LHCN-M2 (cell line): ENCODE data around the gene SDHC. TPM values are rescaled to one million over a fixed set of nuclear protein-coding genes. Genes with fewer than 3 reads are reported as not detected.
A peak's percentile ranks its signal among the peaks of the same experiment; 100 is the strongest.
"Not testable (repeated sequence)": the region's sequence is repeated elsewhere in the genome, so short reads cannot be mapped to it uniquely, and the experiment has no call there.

Experiments
- DNase-seq: peaks from one replicate; pipeline ENCODE4 v3.0.0-alpha.2; 2012; ENCODE audit warnings: low read depth
- total RNA-seq: library from RNA; depleted of rRNA; stranded (reverse); fragments of >200 nt; gene quantifications from 2 replicates; pipeline ENCODE4 v1.2.3, GENCODE V29; 2014

SDHC gene
- total RNA-seq, 1 experiment from 2014 or later = 34.1 TPM

DNA sequence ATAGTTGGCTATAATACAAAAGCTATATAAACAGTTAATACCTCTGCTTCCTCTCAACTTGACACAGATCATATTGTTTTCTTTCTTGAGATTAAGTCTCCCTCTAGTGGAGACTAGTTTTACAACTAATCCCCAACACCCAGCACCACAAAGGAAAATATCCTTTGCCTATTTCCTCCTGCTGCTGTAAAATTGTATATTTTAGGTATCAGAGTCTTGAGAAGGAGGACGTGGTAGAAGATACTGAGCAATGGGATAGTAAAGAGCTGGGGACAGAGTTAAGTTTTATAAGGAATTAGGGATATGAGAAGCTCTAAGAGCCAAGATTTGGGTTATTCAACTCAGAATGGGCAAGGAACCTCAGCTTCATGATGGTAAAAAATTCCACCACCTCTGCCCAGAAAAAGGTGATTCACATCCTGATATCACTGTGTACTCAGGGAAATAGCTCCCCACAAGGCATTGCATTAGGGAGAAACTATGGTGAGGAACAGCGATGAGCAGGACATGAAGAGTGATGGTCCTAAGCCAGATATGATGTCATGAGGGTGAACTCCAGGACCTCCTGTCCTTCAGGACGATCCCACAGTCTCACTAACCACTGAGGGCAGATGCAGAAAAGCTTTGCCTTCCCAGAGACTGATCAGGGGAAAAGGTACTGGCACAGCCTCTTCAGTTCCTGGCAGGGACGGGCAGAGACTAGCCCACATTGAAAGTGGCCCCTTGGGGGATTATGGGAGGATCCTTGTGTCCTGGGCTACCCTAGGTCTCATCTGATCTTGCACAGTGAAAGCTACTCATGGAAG is 68.2 kb downstream of the SDHC start:
- DNase-seq = peak; percentile 84

DNA sequence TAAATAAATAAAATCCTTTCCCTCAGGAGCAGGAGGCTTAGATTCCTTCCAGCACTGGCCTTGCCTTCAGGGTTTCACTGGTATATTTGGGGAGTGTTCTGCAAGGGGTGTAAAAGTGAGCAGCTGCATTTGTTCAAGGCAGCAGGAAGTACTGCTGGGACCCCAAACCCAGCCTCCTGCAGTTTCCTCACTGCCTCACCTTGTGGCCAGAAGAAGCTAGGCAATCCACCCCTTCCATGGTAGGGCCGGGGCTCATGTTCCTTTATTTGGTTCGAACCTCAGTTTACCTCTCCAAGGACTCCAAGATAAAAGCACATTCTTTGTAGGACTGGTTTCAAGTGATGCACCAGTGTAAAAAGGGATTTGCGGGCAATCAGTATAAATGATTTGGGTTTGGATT is 74.5 kb downstream of the SDHC start:
- no peak for DNase-seq

DNA sequence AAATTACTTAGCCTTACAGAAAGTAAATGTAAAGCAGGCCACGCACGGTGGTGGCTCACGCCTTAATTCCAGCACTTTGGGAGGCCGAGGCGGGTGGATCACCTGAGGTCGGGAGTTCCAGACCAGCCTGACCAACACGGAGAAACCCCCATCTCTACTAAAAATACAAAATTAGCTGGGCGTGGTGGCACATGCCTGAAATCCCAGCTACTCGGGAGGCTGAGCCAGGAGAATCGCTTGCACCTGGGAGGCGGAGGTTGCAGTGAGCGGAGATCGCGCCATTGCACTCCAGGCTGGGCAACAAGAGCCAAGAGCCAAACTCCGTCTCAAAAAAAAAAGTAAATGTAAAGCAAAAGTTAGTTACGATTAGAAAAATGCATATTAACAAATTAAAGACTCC is 75.0 kb downstream of the SDHC start:
- not testable (repeated sequence) for DNase-seq

GRCh38 chr1:161389691-161390558 is 75.7 kb downstream of the SDHC start:
- DNase-seq = peak; percentile 98

DNA sequence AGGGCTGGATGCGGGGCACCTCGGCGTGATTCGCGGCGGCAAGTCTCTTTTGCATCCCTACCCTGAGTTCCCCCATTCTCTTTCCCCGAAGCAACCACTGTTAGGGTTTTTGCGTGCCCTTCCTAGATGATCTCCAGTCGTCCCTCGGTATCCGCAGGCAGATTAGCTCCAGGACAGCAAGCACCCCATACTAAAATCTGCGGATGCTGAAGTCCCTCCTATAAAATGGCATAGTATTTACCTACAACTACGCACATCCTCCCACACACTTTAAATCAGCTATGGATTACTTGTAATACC is 76.3 kb downstream of the SDHC start:
- DNase-seq = no peak

DNA sequence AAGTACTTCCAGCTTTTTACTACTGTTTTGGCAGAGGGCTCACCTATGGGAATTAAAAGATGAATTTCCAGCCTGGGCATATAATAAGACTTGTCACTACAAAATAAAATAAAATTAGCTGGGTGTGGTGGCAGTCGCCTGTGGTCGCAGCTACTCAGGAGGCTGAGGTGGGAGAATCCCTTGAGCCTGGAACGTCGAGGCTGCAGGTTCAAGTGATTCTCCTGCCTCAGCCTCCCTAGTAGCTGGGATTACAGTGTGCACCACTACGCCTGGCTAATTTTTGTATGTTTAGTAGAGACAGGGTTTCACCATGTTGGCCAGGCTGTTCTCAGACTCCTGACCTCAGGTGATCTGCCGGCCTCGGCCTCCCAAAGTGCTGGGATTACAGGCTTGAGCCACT is 77.0 kb downstream of the SDHC start:
- DNase-seq = not testable (repeated sequence)

DNA sequence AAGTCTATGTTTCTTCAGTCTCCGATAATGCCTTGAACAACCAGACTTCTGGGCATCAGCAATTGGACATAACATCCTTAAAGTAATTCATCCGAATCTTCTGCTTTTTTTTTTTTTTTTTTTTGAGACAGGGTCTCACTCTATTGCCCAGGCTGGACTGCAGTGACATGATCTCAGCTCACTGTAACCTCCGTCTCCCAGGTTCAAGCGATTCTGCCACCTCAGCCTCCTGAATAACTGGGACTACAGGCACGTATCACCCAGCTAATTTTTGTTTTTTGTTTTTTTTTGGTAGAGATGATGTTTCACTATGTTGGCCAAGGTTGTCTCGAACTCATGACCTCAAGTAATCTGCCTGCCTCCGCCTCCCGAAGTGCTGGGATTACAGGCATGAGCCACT is 77.4 kb downstream of the SDHC start:
- no peak for DNase-seq

DNA sequence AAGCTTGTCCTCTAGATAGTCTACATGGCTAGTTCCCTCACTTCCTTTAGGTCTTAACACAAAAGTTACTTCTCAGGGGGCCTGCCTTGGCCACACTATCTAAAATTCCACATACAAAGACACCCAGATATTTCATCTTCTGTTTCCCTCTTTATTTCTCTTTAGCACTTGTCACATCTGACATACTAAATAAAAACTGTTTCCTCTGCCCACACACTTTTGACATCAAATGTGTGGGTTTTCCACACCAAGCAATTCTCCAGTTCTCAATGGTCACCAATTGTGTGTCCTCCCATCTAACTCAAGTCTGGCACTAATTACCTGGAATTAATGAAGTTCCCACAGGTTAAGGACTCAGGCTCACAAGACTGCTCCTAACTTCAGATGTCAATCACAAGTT is 79.0 kb downstream of the SDHC start:
- no peak for DNase-seq

DNA sequence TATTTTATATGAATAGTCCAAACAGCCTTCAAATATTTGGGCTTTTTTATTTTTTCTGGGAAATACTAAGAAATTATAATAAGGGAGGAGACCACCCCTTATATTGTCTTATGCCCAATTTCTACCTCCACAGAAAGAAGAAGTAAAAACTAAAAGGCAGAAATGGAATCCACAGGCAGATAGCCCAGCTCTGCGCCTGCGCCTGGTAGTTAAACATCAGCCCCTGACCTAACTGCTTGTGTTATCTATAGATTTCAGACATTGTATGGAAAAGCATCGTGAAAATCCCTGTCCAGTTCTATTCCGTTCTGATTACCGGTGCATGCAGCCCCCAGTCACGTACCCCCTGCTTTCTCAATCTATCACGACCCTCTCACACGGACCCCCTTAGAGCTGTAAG is 82.9 kb downstream of the SDHC start:
- DNase-seq = not testable (repeated sequence)

DNA sequence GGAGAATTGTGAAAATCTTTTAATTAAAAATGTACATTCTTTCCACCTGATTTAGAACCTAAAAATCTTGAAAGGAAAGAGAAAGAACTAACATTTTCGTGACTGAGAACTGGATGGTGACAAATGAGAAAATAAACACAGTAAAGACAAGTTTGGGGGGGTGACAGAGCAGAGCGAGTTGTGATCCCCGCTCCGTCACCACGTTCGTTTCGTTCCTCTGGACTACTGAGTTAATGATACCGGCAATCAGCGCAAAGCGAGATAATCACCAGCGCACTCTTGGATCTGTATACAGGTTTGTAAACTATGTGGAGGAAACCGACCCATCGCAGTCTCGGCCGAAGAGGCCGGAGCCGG is 84.7 kb downstream of the SDHC start:
- DNase-seq = no peak

DNA sequence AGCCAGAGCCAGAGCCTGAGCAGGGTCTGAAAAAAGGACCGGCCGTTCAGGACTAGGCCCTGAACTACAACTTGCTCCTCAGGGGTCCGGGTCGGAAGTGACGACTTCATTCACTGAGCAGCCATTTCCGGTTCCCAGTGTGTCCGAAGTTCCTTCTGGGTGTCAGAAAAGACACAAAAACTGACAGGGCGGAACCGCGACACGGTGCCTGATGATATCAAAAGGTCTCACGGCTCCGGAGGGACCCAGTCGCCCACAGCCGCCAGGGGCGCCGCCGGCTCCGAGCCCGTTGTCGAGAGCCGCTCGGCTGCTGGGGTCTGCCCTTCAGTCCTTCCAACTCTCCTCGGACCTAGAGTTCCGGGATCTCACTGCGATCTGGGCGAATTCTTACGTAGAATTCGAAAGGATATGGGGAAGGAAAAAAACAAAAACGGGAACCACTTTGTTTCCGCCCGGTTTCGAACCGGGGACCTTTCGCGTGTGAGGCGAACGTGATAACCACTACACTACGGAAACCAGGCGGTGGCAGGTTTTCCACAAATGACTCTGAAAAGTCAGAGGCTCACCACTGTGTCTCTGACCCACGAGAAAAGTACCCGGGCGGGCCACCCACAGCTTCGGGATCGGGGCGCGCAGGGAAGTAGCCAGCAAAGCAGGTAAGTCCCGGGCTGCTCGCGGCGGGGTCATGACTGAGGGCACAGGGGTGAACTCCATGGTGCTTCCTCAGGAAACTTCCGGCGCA is 85.2 kb downstream of the SDHC start:
- DNase-seq = peak; percentile 94

- DNase-seq = no peak
Measured at GRCh38 chr1:161402446-161402845, 88.3 kb downstream of the SDHC start.

- no peak for DNase-seq
Measured at GRCh38 chr1:161404051-161404597, 89.9 kb downstream of the SDHC start.

GRCh38 chr1:161406551-161406950 is 92.4 kb downstream of the SDHC start:
- not testable (repeated sequence) for DNase-seq

DNA sequence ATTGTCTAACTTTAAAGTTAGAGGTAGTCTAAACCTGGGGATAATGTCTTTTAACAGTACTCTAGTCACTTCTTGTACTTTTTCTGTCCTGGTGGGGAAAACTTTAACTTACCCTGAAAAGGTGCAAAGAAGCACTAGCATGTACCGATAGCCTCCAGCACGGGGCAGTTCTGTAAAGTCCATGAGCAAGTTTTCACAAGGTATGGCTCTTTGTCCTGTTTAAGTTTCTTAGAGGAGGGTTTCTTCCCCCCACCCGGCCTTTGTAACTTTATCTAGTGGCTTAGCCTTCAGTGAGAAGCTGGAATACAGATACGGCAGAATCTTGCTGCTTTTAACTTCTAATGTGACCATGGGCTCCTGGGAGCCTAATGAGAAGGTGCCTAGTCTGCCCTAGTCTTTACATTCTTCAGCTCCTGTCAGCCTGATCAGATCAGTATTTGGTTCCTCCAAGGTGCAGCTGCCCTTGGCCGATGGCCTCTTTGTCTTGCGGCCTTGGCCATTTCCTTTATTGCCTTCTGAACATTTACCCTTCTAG is 93.3 kb downstream of the SDHC start:
- no peak for DNase-seq

- DNase-seq = no peak
Measured at GRCh38 chr1:161408429-161409052, 94.4 kb downstream of the SDHC start.

GRCh38 chr1:161409848-161410635 is 95.9 kb downstream of the SDHC start:
- not testable (repeated sequence) for DNase-seq

- DNase-seq = not testable (repeated sequence)
Measured at GRCh38 chr1:161410636-161410970, 96.4 kb downstream of the SDHC start.
